ENCODE data around the gene WDFY2. TPM values are rescaled to one million over a fixed set of nuclear protein-coding genes. Genes with fewer than 3 reads are reported as not detected.

Gene WDFY2
- total RNA-seq, 4 donors from 2014 or later, result 6.0 to 11.3 (median 9.7) TPM

GRCh38 chr13:51674276-51674675 lies 90.0 kb downstream of the WDFY2 start:
- H3K27me3 ChIP-seq, result no peaks in the 10 kb centered on the region
- DNase-seq, result no peak
- no peak overlapping the region for H3K4me3 ChIP-seq
- H3K4me1 ChIP-seq, result no peaks in the 10 kb centered on the region
- H3K27ac ChIP-seq, result no peak overlapping the region
- H3K36me3 ChIP-seq, result no peaks in the 10 kb centered on the region
- no peak for TF ChIP-seq CTCF (IDR thresholded peaks at IDR 0.05)
- TF ChIP-seq POLR2A (IDR thresholded peaks at IDR 0.05), result no peak
- H3K9me3 ChIP-seq, result no peaks in the 10 kb centered on the region

GRCh38 chr13:51675385-51675784 lies 91.1 kb downstream of the WDFY2 start:
- Histone ChIP-seq H3K4me3 (no peak overlapping the region), H3K9me3 (no peaks in the 10 kb centered on the region), H3K27ac (no peak overlapping the region), H3K36me3 (no peaks in the 10 kb centered on the region), H3K27me3 (no peaks in the 10 kb centered on the region), H3K4me1 (no peaks in the 10 kb centered on the region)
- no peak for DNase-seq
- TF ChIP-seq POLR2A (IDR thresholded peaks at IDR 0.05) (no peak), CTCF (IDR thresholded peaks at IDR 0.05) (no peak)

- no peaks in the 10 kb centered on the region for H3K27me3 ChIP-seq
- no peaks in the 10 kb centered on the region for H3K9me3 ChIP-seq
- no peaks in the 10 kb centered on the region for H3K4me1 ChIP-seq
- DNase-seq, result no peak
- H3K36me3 ChIP-seq, result no peaks in the 10 kb centered on the region
- TF ChIP-seq CTCF (IDR thresholded peaks at IDR 0.05), result no peak
- no peak for TF ChIP-seq POLR2A (IDR thresholded peaks at IDR 0.05)
- no peak overlapping the region for H3K4me3 ChIP-seq
- no peak overlapping the region for H3K27ac ChIP-seq
Observed at GRCh38 chr13:51675877-51676276, 91.6 kb downstream of the WDFY2 start.

- no peak overlapping the region for H3K27ac ChIP-seq
- no peak overlapping the region for H3K4me3 ChIP-seq
- no peaks in the 10 kb centered on the region for H3K9me3 ChIP-seq
- no peaks in the 10 kb centered on the region for H3K4me1 ChIP-seq
- no peaks in the 10 kb centered on the region for H3K36me3 ChIP-seq
- no peak for TF ChIP-seq POLR2A (IDR thresholded peaks at IDR 0.05)
- no peak for TF ChIP-seq CTCF (IDR thresholded peaks at IDR 0.05)
- DNase-seq, result no peak
- no peaks in the 10 kb centered on the region for H3K27me3 ChIP-seq
Observed at GRCh38 chr13:51676739-51677138, 92.5 kb downstream of the WDFY2 start.

GRCh38 chr13:51678420-51678819 lies 94.2 kb downstream of the WDFY2 start:
- no peaks in the 10 kb centered on the region for H3K9me3 ChIP-seq
- no peaks in the 10 kb centered on the region for H3K27me3 ChIP-seq
- H3K27ac ChIP-seq, result no peak overlapping the region
- no peak for DNase-seq
- H3K36me3 ChIP-seq, result no peaks in the 10 kb centered on the region
- TF ChIP-seq CTCF (IDR thresholded peaks at IDR 0.05), result no peak
- no peak for TF ChIP-seq POLR2A (IDR thresholded peaks at IDR 0.05)
- no peaks in the 10 kb centered on the region for H3K4me1 ChIP-seq
- H3K4me3 ChIP-seq, result no peak overlapping the region

- Histone ChIP-seq H3K27ac (no peak overlapping the region), H3K4me3 (no peak overlapping the region), H3K9me3 (no peaks in the 10 kb centered on the region), H3K4me1 (no peaks in the 10 kb centered on the region), H3K36me3 (no peaks in the 10 kb centered on the region), H3K27me3 (no peaks in the 10 kb centered on the region)
- TF ChIP-seq CTCF (IDR thresholded peaks at IDR 0.05) (no peak), POLR2A (IDR thresholded peaks at IDR 0.05) (no peak)
- DNase-seq, result no peak
Observed at GRCh38 chr13:51679616-51680015, 95.4 kb downstream of the WDFY2 start.
